ENCODE measurements around the gene UBE2D4.
"Not testable (repeated sequence)": the region's sequence is repeated elsewhere in the genome, so short reads cannot be mapped to it uniquely, and the experiment has no call there.

Gene UBE2D4

DNA sequence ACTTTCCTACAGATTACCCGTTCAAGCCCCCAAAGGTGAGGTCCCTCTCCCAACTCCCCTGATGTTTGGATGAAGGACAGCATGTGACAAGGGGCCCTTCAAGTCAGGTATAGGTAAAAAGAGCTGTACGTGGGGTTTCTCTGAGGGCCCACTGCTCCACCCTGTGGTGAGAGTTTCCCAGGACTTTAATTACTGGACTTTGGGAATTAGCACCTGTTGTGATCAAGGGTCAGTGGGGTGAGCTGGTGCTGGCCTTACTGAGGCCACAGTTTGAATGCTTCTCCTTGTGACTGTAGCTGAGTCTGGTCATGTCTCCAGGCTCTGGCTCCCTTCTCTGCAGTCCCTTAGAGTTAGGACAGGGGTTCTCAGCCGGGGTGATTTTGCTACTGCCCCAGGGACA is 16.8 kb downstream of the UBE2D4 start:
- DNase-seq (ENCODE audit: low read depth, low spot score) = no peak
- Histone ChIP-seq H3K9me3 (ENCODE audit: low read depth, low read length) (no peaks in the 10 kb centered on the region), H3K4me3 (no peak overlapping the region), H3K9ac (ENCODE audit: insufficient read length) (no peak overlapping the region), H3K36me3 (ENCODE audit: insufficient read depth, low read length) (no peaks in the 10 kb centered on the region), H3K27ac (no peak overlapping the region)
- no peak for TF ChIP-seq EZH2 (IDR thresholded peaks at IDR 0.05)
- TF ChIP-seq POLR2AphosphoS5 (IDR thresholded peaks at IDR 0.05; ENCODE audit: borderline replicate concordance, low read depth, low read length) = no peak

DNA sequence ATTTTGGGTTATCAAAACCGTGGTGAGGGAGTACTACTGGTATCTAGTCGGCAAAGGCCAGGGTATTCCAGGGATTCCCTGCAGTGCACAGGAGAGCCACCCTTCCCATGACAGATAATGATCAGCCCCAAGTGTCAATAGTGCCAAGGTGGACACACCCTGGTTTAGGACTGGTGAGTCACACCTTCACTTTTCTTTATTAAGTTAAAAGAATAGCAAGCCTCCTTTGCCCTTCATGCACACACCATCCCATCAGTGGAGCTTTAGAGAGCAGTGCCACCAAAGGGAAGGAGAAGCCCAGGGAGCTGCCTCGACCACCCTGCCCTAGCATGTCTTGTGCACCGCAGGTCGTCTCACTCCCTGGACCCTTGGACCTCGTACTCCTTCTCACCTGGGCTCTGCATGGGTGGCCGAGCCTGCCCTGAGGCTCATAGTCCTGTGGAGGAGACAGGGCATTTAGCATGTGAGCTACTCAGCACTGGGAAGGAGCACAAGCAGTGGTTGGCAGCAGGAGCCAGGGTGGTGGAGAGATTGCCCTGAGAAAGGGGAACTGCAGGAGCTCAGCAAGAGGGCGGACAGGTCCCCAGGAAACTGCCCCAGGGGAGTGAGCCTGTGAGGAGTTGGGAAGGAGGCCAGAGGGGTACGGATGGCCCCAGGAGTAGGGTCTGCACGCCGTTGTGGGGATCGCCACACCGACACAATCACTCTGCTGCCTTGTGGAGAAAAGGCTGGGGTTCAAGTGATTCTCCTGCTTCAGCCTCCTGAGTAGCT is 17.4 kb downstream of the UBE2D4 start:
- H3K27ac ChIP-seq = no peak overlapping the region
- TF ChIP-seq EZH2 (IDR thresholded peaks at IDR 0.05) (no peak), POLR2AphosphoS5 (IDR thresholded peaks at IDR 0.05; ENCODE audit: borderline replicate concordance, low read depth, low read length) (no peak), FOXP2 (optimal IDR thresholded peaks at IDR 0.05; ENCODE audit: control extremely low read depth, extremely low read length, insufficient read depth) (no peak)
- no peak overlapping the region for H3K4me3 ChIP-seq
- H3K9me3 ChIP-seq (ENCODE audit: low read depth, low read length) = no peaks in the 10 kb centered on the region
- H3K36me3 ChIP-seq (ENCODE audit: insufficient read depth, low read length) = no peaks in the 10 kb centered on the region
- no peak overlapping the region for H3K9ac ChIP-seq (ENCODE audit: insufficient read length)
- no peak for DNase-seq (ENCODE audit: low read depth, low spot score)

DNA sequence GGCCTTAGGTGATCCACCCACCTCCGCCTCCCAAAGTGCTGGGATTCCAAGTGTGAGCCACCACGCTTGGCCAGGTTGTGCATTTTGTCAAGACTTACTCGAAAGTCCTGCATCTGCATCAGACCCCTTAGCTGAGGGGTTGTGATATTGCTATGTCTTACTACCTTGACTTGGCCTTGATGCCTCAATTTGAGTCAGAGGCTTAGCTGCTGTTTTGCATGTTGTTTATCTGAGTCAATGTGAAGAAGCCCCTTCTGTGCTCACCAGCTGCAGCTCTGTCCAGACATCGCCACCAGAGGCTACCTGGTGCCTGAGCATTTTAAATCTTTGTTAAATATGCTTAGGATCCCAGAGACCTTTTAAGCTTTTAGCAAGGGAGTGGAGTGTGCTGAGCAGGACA is 18.1 kb downstream of the UBE2D4 start:
- Histone ChIP-seq H3K36me3 (ENCODE audit: insufficient read depth, low read length) (no peaks in the 10 kb centered on the region), H3K4me3 (no peak overlapping the region), H3K9me3 (ENCODE audit: low read depth, low read length) (no peaks in the 10 kb centered on the region), H3K27ac (no peak overlapping the region), H3K9ac (ENCODE audit: insufficient read length) (no peak overlapping the region)
- TF ChIP-seq EZH2 (IDR thresholded peaks at IDR 0.05) (no peak), POLR2AphosphoS5 (IDR thresholded peaks at IDR 0.05; ENCODE audit: borderline replicate concordance, low read depth, low read length) (no peak), FOXP2 (optimal IDR thresholded peaks at IDR 0.05; ENCODE audit: control extremely low read depth, extremely low read length, insufficient read depth) (no peak)
- DNase-seq (ENCODE audit: low read depth, low spot score) = no peak

DNA sequence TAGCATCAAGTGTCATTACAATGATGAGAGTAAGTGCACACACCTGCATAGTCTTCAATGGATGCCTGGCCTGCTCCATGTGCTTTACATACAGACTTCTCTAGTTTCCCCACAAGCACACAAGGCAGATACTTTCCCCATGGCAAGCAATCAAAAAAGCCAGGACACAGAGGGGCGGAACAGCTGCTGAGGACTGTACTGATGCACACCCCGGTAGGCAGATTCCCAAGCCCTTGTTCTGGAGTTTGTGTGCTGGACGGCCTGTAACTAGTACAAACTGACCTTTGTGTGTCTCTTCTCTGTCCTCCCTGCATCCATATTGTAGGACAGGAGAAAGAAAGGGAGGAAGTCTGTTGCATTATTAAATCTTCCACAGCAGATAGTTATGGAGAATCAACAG is 25.8 kb downstream of the UBE2D4 start:
- H3K4me3 ChIP-seq = no peak overlapping the region
- no peak for DNase-seq (ENCODE audit: low read depth, low spot score)
- H3K27ac ChIP-seq = no peak overlapping the region
- H3K36me3 ChIP-seq (ENCODE audit: insufficient read depth, low read length) = no peaks in the 10 kb centered on the region; the same call in 1 of the 2 replicates
- H3K9me3 ChIP-seq (ENCODE audit: low read depth, low read length) = no peaks in the 10 kb centered on the region
- H3K9ac ChIP-seq (ENCODE audit: insufficient read length) = no peak overlapping the region
- TF ChIP-seq POLR2AphosphoS5 (IDR thresholded peaks at IDR 0.05; ENCODE audit: borderline replicate concordance, low read depth, low read length) (no peak), EZH2 (IDR thresholded peaks at IDR 0.05) (no peak), FOXP2 (optimal IDR thresholded peaks at IDR 0.05; ENCODE audit: control extremely low read depth, extremely low read length, insufficient read depth) (no peak)

DNA sequence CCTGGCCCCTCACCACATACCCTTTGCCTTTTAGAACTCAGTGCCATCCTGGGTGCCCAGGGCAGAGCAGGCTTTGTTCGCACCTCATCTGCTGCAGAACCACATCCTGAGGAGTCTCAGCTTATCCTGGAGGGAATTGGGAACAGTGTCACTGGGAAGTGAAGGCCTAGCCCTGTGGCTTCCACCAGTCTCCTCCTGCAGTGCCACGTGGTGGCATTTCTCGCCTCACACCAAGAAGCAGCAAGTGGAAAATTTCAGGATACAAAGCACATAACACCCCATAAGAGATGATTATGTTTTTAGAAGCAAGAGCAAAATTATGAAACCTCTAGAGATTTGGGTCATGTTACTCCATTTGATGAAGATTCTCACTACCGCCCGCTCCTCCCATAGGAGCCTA is 26.8 kb downstream of the UBE2D4 start:
- no peaks in the 10 kb centered on the region; the same call in 1 of the 2 replicates for H3K36me3 ChIP-seq (ENCODE audit: insufficient read depth, low read length)
- H3K4me3 ChIP-seq = no peak overlapping the region
- TF ChIP-seq FOXP2 (optimal IDR thresholded peaks at IDR 0.05; ENCODE audit: control extremely low read depth, extremely low read length, insufficient read depth) = no peak
- TF ChIP-seq EZH2 (IDR thresholded peaks at IDR 0.05) = no peak
- TF ChIP-seq POLR2AphosphoS5 (IDR thresholded peaks at IDR 0.05; ENCODE audit: borderline replicate concordance, low read depth, low read length) = no peak
- no peak overlapping the region for H3K27ac ChIP-seq
- no peaks in the 10 kb centered on the region for H3K9me3 ChIP-seq (ENCODE audit: low read depth, low read length)
- no peak for DNase-seq (ENCODE audit: low read depth, low spot score)
- no peak overlapping the region for H3K9ac ChIP-seq (ENCODE audit: insufficient read length)

DNA sequence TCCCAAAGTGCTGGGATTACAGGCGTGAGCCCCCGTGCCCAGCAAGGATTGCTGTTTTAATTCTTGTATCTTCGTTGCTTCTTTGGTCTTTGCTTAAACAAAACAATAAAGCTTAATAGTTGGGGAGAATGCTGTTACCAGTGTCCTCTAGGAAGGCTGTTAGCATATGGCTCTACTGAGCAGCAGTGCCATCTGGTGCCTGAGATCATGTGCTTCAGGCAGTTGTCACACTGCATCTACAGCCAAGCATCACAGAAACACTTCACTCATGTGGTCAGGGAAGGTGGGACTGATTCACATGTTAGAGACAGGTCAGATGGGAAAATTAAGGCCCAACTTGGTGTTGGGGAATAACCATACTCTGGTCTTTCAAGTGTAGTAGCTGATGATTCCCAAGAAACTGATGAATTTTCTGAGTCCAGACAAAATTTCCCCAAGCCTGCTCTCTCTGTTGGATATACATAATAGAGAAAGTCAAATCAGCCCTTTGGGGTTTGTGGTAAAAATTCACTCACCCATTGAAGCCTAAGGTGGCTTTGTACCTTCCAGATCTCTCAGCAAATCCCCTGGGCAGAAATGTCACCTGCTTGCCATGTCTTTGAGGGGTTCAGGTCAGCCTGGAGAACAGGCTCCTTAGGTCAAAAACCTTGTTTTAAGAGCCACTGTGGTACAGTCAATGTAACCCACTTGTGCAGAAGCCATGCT is 28.4 kb downstream of the UBE2D4 start:
- H3K9ac ChIP-seq (ENCODE audit: insufficient read length) = no peak overlapping the region
- no peak for DNase-seq (ENCODE audit: low read depth, low spot score)

DNA sequence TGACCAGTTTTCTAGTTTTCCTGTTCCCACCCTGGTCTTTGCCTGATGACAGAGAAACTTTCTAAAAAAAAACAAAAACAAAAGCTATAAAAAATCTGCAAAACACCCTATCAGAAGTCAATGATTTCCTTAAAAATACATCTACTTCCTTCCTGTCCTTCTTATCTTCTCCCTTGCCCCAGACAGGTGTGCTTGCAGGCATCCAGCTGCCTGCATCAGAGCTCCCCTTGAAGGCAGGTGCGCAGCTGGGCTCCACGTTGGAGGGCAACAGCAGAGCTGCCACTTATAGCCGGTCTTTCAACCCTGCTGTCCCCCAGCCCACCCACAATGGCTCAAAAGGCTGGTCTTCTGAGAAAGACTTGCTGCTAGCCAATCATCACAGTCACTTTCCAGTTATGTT is 29.8 kb downstream of the UBE2D4 start:
- DNase-seq (ENCODE audit: low read depth, low spot score) = no peak
- TF ChIP-seq POLR2AphosphoS5 (IDR thresholded peaks at IDR 0.05; ENCODE audit: borderline replicate concordance, low read depth, low read length) (no peak), EZH2 (IDR thresholded peaks at IDR 0.05) (no peak), FOXP2 (optimal IDR thresholded peaks at IDR 0.05; ENCODE audit: control extremely low read depth, extremely low read length, insufficient read depth) (no peak)
- H3K36me3 ChIP-seq (ENCODE audit: insufficient read depth, low read length) = no peaks in the 10 kb centered on the region; the same call in 1 of the 2 replicates
- no peak overlapping the region for H3K9ac ChIP-seq (ENCODE audit: insufficient read length)
- no peaks in the 10 kb centered on the region for H3K9me3 ChIP-seq (ENCODE audit: low read depth, low read length)
- no peak overlapping the region for H3K4me3 ChIP-seq
- H3K27ac ChIP-seq = no peak overlapping the region

More for the DNA sequence above, 28.4 kb downstream of the UBE2D4 start:
- Histone ChIP-seq H3K9me3 (ENCODE audit: low read depth, low read length) (no peaks in the 10 kb centered on the region), H3K36me3 (ENCODE audit: insufficient read depth, low read length) (no peaks in the 10 kb centered on the region; the same call in 1 of the 2 replicates), H3K27ac (no peak overlapping the region), H3K4me3 (no peak overlapping the region)
- no peak for TF ChIP-seq EZH2 (IDR thresholded peaks at IDR 0.05)
- no peak for TF ChIP-seq POLR2AphosphoS5 (IDR thresholded peaks at IDR 0.05; ENCODE audit: borderline replicate concordance, low read depth, low read length)
- no peak for TF ChIP-seq FOXP2 (optimal IDR thresholded peaks at IDR 0.05; ENCODE audit: control extremely low read depth, extremely low read length, insufficient read depth)

DNA sequence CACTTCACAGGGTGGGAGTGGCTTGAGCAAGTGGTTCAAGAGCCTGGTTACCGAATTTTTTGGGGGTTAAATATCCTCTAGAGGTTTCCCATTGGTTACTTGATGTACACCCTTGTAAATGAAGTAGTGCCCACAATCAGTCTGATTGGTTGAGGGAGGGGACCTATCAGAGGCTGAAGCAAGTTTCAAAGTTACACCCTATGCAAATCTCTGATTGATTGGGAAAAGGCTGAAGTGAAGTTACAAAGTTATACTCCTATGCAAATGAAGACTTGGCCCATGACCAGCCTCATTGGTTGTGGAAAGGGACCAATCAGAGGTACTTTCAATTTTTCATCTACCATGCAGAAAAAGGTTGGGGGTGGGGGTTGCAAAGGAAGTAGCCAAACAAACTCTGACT is 34.7 kb downstream of the UBE2D4 start:
- no peak for TF ChIP-seq FOXP2 (optimal IDR thresholded peaks at IDR 0.05; ENCODE audit: control extremely low read depth, extremely low read length, insufficient read depth)
- TF ChIP-seq POLR2AphosphoS5 (IDR thresholded peaks at IDR 0.05; ENCODE audit: borderline replicate concordance, low read depth, low read length) = no peak
- no peak for TF ChIP-seq EZH2 (IDR thresholded peaks at IDR 0.05)
- H3K27ac ChIP-seq = no peak overlapping the region
- no peaks in the 10 kb centered on the region for H3K9me3 ChIP-seq (ENCODE audit: low read depth, low read length)
- H3K36me3 ChIP-seq (ENCODE audit: insufficient read depth, low read length) = no peaks in the 10 kb centered on the region
- H3K4me3 ChIP-seq = no peak overlapping the region
- no peak overlapping the region for H3K9ac ChIP-seq (ENCODE audit: insufficient read length)
- DNase-seq (ENCODE audit: low read depth, low spot score) = no peak

DNA sequence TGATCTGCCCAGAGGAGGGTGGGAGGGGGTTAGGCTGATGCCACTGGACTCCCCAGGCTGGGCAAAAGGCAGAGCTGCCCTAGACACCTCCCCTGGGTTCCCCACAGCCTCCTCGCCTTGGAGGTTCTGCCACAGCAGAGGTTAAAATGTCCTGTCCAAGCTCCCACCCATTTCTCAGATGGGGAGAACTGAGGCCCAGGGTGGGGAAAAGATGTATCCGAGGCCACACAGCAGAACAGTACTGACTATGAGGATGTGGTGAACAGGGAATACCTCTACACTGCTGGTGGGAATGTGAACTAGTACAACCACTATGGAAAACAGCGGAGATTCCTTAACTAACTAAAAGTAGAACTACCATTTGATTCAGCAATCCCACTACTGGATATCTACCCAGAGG is 40.2 kb downstream of the UBE2D4 start:
- not testable (repeated sequence) for DNase-seq (ENCODE audit: low read depth, low spot score)

DNA sequence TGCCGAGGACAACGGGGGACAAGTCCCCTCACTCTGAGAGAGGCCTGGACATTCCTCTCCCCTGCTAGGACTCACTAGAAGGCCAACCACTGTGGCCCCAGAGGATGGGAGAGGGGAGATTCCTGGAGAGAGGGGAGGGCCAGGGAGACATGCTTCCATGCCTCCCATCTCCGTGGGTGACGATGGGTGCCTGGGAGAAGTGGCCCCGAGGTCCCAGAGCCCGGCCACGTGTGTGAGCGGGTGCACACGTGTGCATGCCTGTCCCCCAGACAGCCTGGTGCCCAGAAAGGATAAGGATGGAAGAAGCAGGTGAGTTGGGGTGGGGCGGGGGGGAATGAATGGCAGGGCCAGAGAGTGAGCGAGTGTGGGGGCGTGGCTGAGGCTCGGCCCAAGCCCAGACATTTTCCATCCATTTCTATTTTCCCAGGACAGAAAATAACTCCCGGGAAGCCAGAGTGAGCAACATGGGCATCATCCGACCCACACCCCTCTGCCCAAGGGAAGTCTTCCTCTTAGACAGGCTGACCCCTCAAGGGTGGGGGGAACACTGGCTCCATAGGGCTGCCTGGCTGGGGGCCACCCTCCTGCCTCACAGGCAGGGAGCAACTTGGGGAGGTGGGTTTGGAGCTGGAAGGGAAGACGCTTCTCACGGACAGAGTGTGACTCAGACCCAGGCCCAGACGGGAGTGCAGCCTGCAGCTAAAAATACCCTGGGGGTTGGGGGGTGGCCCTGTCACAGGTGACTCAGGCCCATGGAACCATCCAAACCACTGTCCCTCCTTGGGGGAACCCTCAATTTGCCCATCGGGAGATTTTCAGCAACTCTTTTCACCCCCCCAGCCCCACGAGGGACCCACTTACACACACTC is 42.2 kb downstream of the UBE2D4 start:
- not testable (repeated sequence) for H3K27ac ChIP-seq; H3K9ac ChIP-seq (ENCODE audit: insufficient read length); H3K4me3 ChIP-seq; DNase-seq (ENCODE audit: low read depth, low spot score); H3K9me3 ChIP-seq (ENCODE audit: low read depth, low read length); H3K36me3 ChIP-seq (ENCODE audit: insufficient read depth, low read length)

More for the DNA sequence above, 40.2 kb downstream of the UBE2D4 start:
- H3K36me3 ChIP-seq (ENCODE audit: insufficient read depth, low read length); H3K27ac ChIP-seq; H3K9me3 ChIP-seq (ENCODE audit: low read depth, low read length); H3K4me3 ChIP-seq; H3K9ac ChIP-seq (ENCODE audit: insufficient read length): not testable (repeated sequence)

DNA sequence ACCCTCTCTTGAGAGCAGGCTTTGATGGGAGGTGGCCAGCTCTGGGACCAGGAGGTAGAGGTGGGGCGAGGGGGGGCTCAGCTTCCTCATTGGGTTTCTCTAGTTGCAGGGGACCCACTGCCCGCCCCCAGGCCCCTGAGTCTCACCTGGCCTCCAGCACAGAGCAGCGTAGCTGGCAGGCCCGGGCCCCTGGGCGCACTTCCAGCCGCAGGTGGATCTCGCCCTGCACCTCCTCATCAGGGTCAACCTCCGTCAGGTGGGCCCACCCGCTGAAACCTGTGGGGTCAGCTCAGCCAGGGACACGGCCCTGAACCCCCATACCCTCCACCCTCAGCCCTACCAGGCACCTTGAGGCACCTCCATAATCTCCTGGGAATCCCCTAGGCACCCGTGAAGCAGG is 43.4 kb downstream of the UBE2D4 start:
- H3K9me3 ChIP-seq (ENCODE audit: low read depth, low read length); H3K4me3 ChIP-seq; H3K27ac ChIP-seq; H3K36me3 ChIP-seq (ENCODE audit: insufficient read depth, low read length); H3K9ac ChIP-seq (ENCODE audit: insufficient read length); DNase-seq (ENCODE audit: low read depth, low spot score): not testable (repeated sequence)
